ENCODE data around the gene SBF2.

DNA sequence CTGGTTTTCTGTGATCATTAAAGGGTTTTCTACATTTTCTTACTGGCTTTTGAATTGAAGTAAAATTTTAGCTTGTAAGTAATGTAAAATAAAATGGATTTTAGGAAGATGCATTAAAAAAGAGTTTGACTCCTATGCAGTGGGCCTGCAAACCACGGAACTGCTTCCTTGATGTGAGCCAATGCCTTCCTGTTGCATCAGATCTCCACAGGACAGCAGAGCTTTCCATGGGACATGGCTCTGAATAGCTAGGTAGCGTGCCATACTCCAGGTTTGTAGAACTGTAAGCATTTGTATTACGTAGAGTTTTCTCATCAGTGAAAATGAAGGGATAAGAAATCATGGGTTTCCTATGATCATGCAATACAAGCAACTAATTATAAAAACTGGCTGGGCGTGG, 496.7 kb downstream of the SBF2 start:
- TF ChIP-seq, protein P1, sequence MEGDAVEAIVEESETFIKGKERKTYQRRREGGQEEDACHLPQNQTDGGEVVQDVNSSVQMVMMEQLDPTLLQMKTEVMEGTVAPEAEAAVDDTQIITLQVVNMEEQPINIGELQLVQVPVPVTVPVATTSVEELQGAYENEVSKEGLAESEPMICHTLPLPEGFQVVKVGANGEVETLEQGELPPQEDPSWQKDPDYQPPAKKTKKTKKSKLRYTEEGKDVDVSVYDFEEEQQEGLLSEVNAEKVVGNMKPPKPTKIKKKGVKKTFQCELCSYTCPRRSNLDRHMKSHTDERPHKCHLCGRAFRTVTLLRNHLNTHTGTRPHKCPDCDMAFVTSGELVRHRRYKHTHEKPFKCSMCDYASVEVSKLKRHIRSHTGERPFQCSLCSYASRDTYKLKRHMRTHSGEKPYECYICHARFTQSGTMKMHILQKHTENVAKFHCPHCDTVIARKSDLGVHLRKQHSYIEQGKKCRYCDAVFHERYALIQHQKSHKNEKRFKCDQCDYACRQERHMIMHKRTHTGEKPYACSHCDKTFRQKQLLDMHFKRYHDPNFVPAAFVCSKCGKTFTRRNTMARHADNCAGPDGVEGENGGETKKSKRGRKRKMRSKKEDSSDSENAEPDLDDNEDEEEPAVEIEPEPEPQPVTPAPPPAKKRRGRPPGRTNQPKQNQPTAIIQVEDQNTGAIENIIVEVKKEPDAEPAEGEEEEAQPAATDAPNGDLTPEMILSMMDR (IDR thresholded peaks at IDR 0.05): no peak
- TF ChIP-seq POLR2A (IDR thresholded peaks at IDR 0.05): no peak
